Upper lobe of right lung (tissue), 1 donor: ENCODE results near the gene INPP4A. TPM values are rescaled to one million over a fixed set of nuclear protein-coding genes. Genes with fewer than 3 reads are reported as not detected.

Source experiments
- ATAC-seq: fragments of 200-7000 bp; cut with Tn5 transposase; one replicate; pipeline ENCODE4 v1.9.1; 2020; ENCODE audit warnings: mild to moderate bottlenecking, moderate library complexity
- DNase-seq: peaks from one replicate; pipeline ENCODE4 v3.0.0-alpha.2; 2020
- H3K27ac ChIP-seq: fragments of 200-600 bp; one replicate; pipeline ENCODE4 v1.8.0; 2022
- H3K27me3 ChIP-seq: fragments of 200-600 bp; one replicate; pipeline ENCODE4 v1.8.0; 2022; ENCODE audit warnings: mild to moderate bottlenecking
- H3K36me3 ChIP-seq: fragments of 200-600 bp; one replicate; pipeline ENCODE4 v1.8.0; 2022
- H3K4me1 ChIP-seq: fragments of 200-600 bp; one replicate; pipeline ENCODE4 v1.8.0; 2022
- H3K4me3 ChIP-seq: fragments of 200-600 bp; one replicate; pipeline ENCODE4 v1.8.0; 2022; ENCODE audit warnings: mild to moderate bottlenecking
- H3K9me3 ChIP-seq: fragments of 200-600 bp; one replicate; pipeline ENCODE4 v1.8.0; 2022
- intact Hi-C: fragments of 100-400 bp; cut with DNase I; formaldehyde crosslinking; loops from one replicate; pipeline ENCODE4 v1.11.0; 2022
- total RNA-seq: library from RNA; stranded (reverse); fragmentation: NEBNext Ultra II Directional; extraction: Animal tissue kit (Norgen Biotek cat#: 25700); gene quantifications from one replicate; pipeline ENCODE4 v1.2.1, GENCODE V29; 2021
- TF ChIP-seq, protein P1 (sequence below): fragments of 200-600 bp; IDR thresholded peaks from one replicate; pipeline ENCODE4 v1.8.0; 2022; ENCODE audit warnings: antibody characterized with exemption
- donor health status: DM: no; HTN: yes; CAD: no; lungs with severe emphysema.

The INPP4A gene
- total RNA-seq, 1 donor from 2014 or later: 35.0 TPM

DNA sequence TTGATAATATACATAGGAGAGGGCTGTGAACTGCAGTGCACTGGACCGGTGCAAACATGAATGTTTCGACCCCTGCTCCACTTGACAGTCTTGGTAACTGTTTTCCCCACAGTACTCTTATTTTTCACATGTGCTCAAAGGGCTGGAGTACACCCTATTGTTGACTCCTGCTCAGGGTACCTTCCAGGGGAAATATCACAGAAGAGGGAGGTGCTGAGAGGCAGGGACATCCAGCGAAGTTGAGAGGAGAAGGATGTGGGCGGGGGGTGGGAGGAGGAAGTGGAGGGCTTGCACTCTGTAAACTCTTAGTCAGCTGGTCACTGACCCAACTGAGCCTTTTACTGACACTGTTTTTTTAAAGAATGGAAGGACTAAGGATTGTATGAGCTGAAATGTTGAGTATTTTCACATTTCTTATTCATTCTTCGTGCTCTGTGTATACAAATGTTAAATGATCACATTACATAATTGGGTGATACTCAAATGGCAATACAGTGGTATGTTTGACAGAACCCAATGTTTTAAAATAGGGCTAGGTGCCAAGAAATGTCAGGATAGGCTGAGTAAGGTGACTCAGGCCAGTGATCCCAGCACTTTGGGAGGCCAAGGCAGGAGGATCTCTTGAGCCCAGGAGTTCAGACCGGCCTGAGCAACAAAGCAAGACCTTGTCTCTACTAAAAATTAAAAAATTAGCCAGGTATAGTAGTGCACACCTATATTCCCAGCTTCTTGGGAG lies 10.0 kb downstream of the INPP4A start:
- H3K27ac ChIP-seq: peak overlapping the region; percentile 70
- TF ChIP-seq, protein P1, sequence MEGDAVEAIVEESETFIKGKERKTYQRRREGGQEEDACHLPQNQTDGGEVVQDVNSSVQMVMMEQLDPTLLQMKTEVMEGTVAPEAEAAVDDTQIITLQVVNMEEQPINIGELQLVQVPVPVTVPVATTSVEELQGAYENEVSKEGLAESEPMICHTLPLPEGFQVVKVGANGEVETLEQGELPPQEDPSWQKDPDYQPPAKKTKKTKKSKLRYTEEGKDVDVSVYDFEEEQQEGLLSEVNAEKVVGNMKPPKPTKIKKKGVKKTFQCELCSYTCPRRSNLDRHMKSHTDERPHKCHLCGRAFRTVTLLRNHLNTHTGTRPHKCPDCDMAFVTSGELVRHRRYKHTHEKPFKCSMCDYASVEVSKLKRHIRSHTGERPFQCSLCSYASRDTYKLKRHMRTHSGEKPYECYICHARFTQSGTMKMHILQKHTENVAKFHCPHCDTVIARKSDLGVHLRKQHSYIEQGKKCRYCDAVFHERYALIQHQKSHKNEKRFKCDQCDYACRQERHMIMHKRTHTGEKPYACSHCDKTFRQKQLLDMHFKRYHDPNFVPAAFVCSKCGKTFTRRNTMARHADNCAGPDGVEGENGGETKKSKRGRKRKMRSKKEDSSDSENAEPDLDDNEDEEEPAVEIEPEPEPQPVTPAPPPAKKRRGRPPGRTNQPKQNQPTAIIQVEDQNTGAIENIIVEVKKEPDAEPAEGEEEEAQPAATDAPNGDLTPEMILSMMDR: no peak
- DNase-seq (no peak), ATAC-seq (peak; percentile 78)
- peaks cover 6% of the 10 kb centered on the region for H3K36me3 ChIP-seq
- H3K4me3 ChIP-seq: no peak overlapping the region
- intact Hi-C loops: no loop called here
- peaks cover 46% of the 10 kb centered on the region for H3K4me1 ChIP-seq
- H3K27me3 ChIP-seq: no peaks in the 10 kb centered on the region
- H3K9me3 ChIP-seq: no peaks in the 10 kb centered on the region

- Histone ChIP-seq H3K9me3 (no peaks in the 10 kb centered on the region), H3K27ac (peak overlapping the region; percentile 70), H3K36me3 (peaks cover 6% of the 10 kb centered on the region), H3K4me1 (peaks cover 49% of the 10 kb centered on the region), H3K27me3 (no peaks in the 10 kb centered on the region), H3K4me3 (no peak overlapping the region)
- TF ChIP-seq, protein P1: no peak
- peak; percentile 76 for ATAC-seq
- intact Hi-C loops: no loop called here
- DNase-seq: no peak
These were observed 10.9 kb downstream of the INPP4A start for GRCh38 chr2:98455494-98455976.

- peaks cover 50% of the 10 kb centered on the region for H3K4me1 ChIP-seq
- DNase-seq: no peak
- no peak for ATAC-seq
- H3K9me3 ChIP-seq: no peaks in the 10 kb centered on the region
- intact Hi-C loops: no loop called here
- TF ChIP-seq, protein P1: no peak
- no peak overlapping the region for H3K4me3 ChIP-seq
- H3K27me3 ChIP-seq: no peaks in the 10 kb centered on the region
- no peak overlapping the region for H3K27ac ChIP-seq
- peaks cover 6% of the 10 kb centered on the region for H3K36me3 ChIP-seq
These were observed 12.5 kb downstream of the INPP4A start for GRCh38 chr2:98457045-98457696.

- H3K27ac ChIP-seq: no peak overlapping the region
- peaks cover 52% of the 10 kb centered on the region for H3K4me1 ChIP-seq
- ATAC-seq: no peak
- intact Hi-C loops: no loop called here
- TF ChIP-seq, protein P1: no peak
- H3K4me3 ChIP-seq: no peak overlapping the region
- H3K27me3 ChIP-seq: no peaks in the 10 kb centered on the region
- H3K9me3 ChIP-seq: no peaks in the 10 kb centered on the region
- peaks cover 6% of the 10 kb centered on the region for H3K36me3 ChIP-seq
- no peak for DNase-seq
These were observed 13.5 kb downstream of the INPP4A start for GRCh38 chr2:98458207-98458606.

DNA sequence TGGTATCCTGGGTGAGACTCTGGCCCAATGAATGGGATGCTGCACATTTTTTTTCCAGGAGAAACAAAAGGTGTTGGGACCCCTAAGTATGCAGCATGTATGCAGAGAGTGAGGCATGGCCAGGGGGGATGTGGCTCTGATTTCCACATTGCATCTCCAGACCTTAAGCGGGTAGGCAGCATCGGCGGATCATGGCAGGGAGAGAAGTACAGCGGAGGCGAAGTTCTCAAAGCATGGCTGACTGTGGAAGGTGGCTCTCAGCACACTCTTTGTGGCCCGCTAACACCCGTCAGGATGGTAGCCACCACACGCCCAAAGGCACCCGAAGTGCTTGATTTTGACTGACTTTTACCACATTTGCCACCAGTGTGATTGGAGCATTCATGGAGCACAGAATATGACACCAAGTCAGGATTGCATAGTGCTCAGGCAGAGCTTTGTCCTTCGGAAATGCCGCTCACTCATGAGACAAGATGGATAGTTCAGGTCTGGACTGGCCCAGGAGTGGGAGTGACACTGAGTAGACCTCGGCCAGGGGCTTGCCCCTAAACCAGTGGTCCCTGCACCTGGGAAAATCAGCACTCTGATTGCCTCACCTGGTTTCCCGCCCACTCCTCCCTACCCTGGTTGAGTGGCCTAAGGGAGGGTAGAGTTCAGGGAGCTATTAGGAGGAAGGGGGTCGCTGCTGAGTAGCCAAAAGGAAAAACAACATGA lies 14.2 kb downstream of the INPP4A start:
- H3K4me3 ChIP-seq: no peak overlapping the region
- H3K4me1 ChIP-seq: peaks cover 57% of the 10 kb centered on the region
- no peaks in the 10 kb centered on the region for H3K9me3 ChIP-seq
- H3K27me3 ChIP-seq: no peaks in the 10 kb centered on the region
- H3K36me3 ChIP-seq: peaks cover 6% of the 10 kb centered on the region
- TF ChIP-seq, protein P1: no peak
- intact Hi-C loops: no loop called here
- no peak overlapping the region for H3K27ac ChIP-seq
- DNase-seq: no peak
- no peak for ATAC-seq
